Activated CD8-positive, alpha-beta memory T cell treated with anti-CD3 and anti-CD28 coated beads for 4 hours (primary cell): ENCODE data around the gene PROKR1.

Source experiments
- DNase-seq, 2 donors: peaks; one replicate each; pipeline ENCODE4 v3.0.0-alpha.2; 2020; ENCODE audit warnings: low read depth in 2 of 2

The PROKR1 gene

DNA sequence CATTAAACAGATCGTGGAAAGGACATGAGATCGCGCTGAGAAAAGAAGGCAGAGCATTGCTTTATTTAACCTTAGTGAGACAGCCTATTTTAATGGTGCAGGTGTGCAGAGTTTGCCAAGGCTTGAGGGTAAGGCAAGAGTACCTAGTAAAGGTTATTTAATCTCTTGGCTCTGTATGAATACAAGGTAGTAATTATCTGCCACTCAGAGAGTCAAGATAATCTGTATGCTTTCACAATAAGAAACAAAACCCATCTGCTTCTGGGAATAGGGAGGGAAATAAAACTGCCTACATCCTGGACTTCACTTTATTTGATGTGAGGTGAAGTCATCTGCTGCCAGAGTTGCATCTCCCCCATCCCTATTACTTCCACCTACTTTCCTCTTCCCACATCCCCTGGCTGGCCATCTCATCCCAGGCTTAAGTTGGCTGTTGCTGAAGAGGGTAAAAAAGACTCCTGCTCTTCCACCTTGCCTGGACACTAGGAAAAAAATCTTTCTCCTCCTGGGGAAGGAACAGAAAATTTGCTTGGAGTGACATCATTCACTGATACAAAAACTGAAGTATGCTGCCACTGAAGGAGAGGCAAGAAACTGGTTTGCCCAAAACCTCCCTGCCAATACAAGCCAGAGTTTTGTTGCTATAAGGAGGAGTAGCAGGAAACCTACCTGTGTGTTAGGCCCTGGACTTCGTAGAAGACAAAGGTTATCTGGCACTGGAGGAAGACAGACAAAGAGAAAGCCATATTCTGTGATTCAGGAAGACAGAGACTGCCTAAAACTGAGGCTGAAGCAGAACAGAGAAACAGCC is 55.4 kb downstream of the PROKR1 start:
- DNase-seq, result no peak

DNA sequence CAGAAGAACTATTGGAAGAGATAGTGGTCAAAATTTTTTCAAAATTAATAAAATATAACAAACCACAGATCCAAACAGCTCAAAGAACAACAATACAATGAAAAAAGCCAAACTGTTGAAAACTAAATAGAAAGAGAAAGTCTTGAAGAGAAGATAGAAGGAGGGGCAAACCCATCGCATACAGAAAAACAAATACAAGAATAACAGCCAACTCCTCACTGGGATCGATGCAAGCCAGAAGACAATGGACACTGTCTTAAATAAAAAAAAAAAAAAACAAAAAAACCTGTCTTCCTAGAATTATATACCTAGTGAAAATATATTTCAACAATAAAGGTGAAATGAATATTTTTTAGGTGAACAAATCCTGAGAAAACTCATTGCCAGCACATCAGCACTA is 57.2 kb downstream of the PROKR1 start:
- no peak for DNase-seq

DNA sequence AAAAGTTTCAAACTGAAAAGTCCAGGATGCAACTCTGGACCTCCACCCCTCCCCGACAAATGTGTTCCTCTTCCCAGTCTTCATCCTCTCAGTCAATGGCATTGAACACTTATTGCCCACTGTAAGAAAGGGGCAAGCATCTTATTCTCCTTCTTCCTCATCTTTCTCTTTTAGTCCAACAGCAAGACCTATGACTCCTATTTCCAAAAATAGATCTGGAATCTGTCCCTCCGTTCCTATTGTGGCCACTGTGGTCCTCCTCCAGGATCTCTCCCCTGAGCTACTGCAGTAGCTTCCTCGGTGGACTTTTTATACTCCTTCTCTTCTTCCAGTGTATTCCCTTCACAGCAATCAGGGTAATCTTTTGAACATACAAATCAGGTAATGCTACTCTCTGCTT is 63.3 kb downstream of the PROKR1 start:
- no peak for DNase-seq
